CD4-positive, alpha-beta T cell treated with Interleukin-2 at 100 ng/mL for 4 hours (primary cell): ENCODE measurements around the gene CEPT1.

ENCODE experiments used
- DNase-seq: peaks from one replicate; pipeline ENCODE4 v3.0.0-alpha.2; 2020; ENCODE audit warnings: low spot score

The CEPT1 gene

DNA sequence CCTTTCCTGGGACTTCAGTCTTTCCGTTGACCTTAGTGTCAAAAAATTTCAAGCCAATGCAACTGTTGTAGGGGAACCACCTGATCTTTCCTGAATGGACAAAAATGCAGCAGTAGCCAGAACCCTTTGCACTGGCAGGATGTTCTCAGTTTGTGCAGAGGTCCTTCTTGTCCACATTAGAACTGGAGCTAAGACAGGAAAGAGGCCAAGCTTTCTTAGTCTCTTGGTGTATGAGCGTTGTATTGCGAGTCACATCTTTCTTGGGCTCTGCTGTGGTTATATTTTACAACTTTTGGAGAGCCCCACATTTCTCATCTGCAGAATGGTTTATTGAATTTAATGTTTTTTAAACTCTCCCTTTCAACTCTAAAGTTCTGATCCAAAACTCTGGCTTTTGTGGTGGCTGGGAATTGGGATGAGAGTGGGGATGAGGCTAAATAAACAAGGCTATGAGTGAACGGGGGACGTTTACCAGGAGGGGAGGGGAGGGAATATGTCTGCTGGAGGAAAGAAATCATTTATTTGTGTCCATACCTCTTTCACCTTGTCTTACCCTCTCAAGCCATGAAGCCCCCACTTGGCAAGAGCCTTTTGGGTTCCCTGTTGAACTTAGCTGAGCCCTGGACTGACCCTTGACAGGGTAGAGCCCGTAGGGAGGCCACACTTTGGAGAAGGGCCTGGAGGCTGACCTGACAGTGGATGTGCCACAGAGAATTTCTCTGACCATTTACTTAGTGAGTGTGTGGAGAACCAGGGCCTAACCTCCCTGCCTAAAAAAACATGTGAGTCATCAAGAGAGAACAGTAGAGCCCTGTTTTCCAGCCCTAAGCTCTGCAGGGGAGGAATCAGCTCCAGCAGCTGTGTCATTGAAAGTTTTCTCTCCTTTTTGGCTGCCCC lies 88.1 kb downstream of the CEPT1 start:
- DNase-seq: no peak

DNA sequence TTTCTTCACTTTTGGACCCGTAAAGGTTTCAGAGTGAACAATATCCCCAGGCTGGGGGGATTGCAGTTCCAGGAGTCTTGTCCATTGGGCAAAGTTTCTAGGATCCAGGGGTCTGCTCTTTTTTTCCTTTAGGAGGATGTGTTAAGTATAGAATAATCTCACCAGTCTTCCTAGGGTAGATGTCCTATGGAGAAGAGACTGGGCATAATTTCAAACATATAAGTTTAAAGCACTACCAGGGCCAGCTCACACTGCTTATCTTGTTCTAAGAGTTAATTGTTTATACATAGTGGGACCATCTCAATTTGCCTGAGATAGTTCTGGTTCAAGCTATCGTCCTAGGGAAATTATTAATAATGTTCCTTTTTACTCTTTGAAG lies 88.7 kb downstream of the CEPT1 start:
- DNase-seq: no peak

DNA sequence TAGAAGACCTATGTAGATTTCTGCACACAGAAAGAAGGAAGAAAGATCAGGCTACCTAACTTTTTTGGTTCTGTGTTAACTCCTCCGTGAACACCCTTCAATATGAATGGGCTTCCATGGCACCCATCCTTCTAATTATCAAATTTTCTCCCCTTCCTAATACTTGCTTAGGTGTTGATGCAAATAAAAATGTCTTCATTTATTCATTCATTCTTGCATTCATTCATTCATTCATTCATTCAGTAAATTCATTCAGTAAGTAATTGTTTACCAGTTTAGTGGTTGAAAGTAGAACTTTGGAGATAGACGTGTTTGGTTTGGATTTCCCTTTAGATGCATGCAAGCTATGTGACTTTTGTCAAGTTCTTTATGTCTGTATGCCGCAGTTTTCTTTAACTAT lies 92.1 kb downstream of the CEPT1 start:
- no peak for DNase-seq

DNA sequence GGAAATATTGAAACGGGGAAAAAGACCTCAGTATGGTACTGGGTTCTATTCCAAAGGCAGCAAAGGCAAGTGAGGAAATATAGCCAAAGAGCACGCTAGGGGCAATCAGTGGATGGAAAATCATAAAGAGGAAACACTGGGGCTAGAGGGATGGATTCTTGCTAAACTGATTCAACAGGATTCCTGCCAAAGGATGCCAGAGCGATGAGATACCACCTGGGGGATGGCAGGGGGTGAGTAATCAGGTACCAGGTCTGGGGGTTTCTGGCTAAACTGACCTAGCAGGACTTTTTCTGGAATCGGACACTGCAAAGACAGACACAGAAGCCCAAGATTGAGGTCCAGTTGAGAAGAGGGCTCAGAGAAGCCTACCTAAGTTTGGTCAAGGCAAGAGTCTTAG lies 94.2 kb downstream of the CEPT1 start:
- no peak for DNase-seq
